ENCODE data around the gene EDIL3.
A peak's percentile ranks its signal among the peaks of the same experiment; 100 is the strongest.

EDIL3 gene

DNA sequence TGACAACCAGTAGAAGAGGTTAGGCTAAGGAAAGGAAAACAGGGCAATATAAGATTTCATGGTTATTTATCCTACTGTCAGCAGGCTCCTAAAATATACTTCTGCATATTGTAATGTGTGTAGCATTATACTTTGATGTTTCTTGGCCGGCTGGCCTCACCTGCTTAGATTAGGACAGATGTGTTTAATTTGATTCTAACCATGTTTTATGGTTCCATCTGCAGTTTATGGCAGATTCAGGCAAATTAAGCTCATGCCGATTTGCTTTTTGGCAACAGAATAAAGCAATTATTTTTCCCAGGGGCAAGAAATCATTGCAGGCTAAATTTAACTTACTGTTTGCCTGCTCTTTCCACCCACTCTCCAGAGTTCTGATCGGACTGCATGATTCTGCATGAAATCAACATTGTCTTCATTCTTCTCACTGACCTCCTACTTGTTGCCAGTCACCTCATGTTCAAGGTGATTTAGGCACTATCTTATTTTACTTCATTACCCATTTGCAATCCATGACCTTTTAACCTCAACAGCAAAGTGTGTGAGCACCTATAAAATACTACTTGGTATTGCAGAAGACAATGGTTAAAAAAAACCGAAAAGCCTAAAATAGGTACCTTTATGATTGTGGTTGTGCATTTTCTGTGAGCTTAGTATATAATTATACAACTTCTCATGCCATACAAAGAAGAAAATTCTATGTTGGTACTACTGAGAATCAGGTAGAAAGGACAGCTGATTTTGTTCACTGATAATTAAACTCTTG is 125.2 kb downstream of the EDIL3 start:
- no peak for DNase-seq (ENCODE audit: low read depth)

DNA sequence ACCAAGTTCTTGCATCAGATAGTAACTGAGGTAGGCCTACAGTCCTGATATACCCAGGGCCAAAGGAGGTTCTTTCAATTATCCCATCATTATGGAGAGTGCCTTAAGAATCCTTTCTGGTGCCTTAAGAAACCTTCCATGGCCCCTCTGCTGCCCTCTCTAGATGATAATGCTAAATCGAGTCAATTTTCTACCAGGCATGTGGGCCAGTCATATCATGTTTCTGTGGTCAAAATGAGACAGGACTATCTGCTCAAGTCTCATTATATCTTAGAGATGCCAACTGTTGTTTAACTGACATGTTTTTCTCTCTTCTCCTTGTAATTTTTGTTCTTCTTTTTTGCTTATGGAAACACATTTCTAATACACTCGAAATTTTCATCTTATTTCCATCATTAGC is 127.6 kb downstream of the EDIL3 start:
- no peak for DNase-seq (ENCODE audit: low read depth)

- no peak for DNase-seq (ENCODE audit: low read depth)
Observed at GRCh38 chr5:84255315-84255714, 129.4 kb downstream of the EDIL3 start.

- DNase-seq (ENCODE audit: low read depth), result no peak
Observed at GRCh38 chr5:84253946-84254345, 130.7 kb downstream of the EDIL3 start.

DNA sequence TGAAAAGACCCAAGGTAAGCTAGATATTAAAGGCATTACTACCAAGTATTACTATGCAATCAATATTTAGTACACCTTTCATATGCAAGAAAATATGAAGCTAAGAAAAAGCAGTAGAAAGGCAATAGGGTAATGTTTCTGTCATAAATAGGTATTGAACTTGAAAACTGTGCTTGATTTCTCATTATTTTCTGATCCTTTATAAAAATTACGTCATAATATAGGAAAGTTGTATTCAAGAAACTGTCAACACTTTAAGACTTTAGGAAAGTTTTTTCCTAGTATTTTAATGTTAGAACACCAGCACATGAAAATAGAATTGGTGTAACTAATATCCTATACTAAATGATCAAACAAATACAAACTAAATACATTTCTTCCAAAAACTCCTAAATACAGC is 133.2 kb downstream of the EDIL3 start:
- no peak for DNase-seq (ENCODE audit: low read depth)

DNA sequence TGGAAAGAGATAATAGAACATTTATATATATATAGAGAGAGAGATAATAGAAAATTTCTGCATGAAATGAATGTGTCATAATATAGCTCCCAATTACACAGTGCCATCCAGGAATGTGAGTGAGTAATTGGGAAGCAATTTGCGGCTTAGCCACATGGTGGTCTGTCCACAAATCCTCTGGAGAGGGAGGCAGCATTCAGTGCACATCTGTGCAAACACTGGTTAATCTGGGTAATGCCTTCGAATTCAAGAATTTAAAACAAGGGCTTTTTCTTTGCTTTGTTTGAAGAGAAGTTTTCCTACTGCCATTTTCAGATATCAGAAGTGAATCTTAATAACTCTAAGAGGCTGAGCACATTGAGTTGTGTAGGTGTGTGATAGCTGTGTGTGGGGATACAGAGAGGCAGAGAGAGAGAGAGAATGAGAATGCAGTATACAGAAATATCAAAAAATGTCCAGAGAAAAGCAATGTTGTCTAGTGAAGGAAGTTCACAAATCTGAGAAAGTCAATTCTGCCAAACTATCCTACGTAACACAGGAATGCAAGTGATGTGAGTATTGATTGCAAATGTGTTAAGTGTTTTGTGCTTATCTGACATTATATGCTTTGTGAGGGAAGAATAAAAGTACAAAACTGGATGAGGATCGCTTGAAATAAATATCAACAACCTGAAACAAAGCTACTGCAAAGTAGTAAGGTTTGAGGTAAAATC is 134.6 kb downstream of the EDIL3 start:
- DNase-seq (ENCODE audit: low read depth), result peak; percentile 85

- no peak for DNase-seq (ENCODE audit: low read depth)
Observed at GRCh38 chr5:84248013-84248412, 136.7 kb downstream of the EDIL3 start.

GRCh38 chr5:84242286-84242685 is 142.4 kb downstream of the EDIL3 start:
- DNase-seq (ENCODE audit: low read depth), result peak; percentile 78

- DNase-seq (ENCODE audit: low read depth), result peak; percentile 45
Observed at GRCh38 chr5:84239494-84239893, 145.2 kb downstream of the EDIL3 start.

- DNase-seq (ENCODE audit: low read depth), result no peak
Observed at GRCh38 chr5:84237126-84237525, 147.6 kb downstream of the EDIL3 start.

DNA sequence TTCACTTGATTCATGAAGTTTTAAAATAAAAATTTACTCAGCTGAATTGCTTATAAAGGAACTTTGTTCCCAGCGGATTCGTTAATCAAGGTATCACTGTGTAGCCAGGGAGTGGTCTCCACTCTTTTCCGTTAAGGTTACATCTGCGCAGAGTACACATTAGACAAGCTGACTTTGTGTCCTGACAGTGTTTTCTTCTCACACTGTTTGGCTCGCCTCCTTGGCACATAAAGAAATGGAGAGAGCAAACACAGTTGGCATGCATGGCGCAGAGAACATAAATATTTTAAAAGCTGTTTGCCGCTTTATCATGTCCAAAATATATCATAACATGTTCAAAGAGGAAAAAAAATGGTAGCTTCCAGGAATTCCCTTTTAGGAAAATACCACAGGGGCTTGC is 153.2 kb downstream of the EDIL3 start:
- no peak for DNase-seq (ENCODE audit: low read depth)

GRCh38 chr5:84229045-84229444 is 155.6 kb downstream of the EDIL3 start:
- no peak for DNase-seq (ENCODE audit: low read depth)

DNA sequence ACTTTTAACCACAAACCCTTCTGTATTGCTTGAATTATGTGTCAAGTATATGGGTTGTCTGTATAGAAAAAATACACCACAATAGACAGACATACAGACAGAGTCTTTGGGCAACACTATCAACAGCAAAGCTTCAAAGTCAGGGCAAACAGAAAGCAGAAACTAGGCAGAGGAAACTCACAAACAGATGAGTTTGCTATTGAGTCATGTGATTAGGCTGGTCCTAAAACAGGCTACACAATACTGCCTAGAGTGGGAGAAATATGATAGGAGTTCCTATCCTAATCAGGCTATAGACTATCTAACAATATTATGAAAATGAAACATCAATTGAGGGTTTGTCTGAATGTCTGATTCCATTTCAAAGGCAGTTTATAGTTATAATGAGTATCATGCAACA is 156.4 kb downstream of the EDIL3 start:
- DNase-seq (ENCODE audit: low read depth), result no peak

- DNase-seq (ENCODE audit: low read depth), result no peak
Observed at GRCh38 chr5:84227236-84227635, 157.4 kb downstream of the EDIL3 start.

GRCh38 chr5:84218546-84218945 is 166.1 kb downstream of the EDIL3 start:
- no peak for DNase-seq (ENCODE audit: low read depth)

- DNase-seq (ENCODE audit: low read depth), result no peak
Observed at GRCh38 chr5:84215521-84215920, 169.2 kb downstream of the EDIL3 start.

GRCh38 chr5:84213861-84214260 is 170.8 kb downstream of the EDIL3 start:
- DNase-seq (ENCODE audit: low read depth), result no peak

DNA sequence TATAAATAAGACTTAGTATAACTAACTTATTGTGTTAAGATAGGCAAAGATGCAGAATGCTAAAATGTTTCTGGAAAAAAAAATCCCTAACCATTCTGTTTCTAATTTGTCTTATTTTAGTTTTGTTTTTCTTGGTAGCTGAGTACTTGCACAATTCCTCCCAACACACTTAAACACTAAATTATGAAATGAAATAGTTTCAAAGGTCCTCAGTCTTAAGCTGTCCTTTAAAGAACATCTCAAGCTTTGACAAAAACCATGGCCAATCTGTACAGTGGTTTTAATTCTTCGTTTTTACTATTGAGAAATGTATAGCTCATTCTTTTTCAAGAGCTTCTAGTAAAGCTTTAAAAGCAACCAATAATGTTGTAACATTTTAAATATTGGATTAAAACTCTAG is 171.5 kb downstream of the EDIL3 start:
- no peak for DNase-seq (ENCODE audit: low read depth)

- no peak for DNase-seq (ENCODE audit: low read depth)
Observed at GRCh38 chr5:84204772-84205171, 179.9 kb downstream of the EDIL3 start.

- DNase-seq (ENCODE audit: low read depth), result no peak
Observed at GRCh38 chr5:84202136-84202535, 182.5 kb downstream of the EDIL3 start.

- DNase-seq (ENCODE audit: low read depth), result no peak
Observed at GRCh38 chr5:84197538-84197937, 187.1 kb downstream of the EDIL3 start.

DNA sequence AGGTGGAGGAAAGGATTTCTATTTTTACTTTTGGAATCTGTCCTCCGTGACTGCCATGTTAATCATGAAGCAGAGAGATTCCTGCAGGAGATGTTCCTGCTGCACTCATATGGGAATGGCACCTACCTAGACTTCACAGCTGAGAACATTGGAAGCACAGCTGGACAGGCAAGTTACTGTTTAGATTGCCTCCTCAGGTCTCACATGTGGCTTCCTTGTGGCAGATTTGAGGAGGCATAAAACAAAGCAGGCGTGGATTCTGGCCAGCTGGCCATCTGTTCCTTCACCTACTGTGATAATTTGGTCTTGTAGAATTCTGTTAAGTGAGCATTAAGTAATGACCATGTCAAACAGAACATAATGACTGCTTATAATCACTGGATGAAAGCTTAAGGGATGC is 193.4 kb downstream of the EDIL3 start:
- no peak for DNase-seq (ENCODE audit: low read depth)

GRCh38 chr5:84184857-84185256 is 199.8 kb downstream of the EDIL3 start:
- DNase-seq (ENCODE audit: low read depth), result no peak

DNA sequence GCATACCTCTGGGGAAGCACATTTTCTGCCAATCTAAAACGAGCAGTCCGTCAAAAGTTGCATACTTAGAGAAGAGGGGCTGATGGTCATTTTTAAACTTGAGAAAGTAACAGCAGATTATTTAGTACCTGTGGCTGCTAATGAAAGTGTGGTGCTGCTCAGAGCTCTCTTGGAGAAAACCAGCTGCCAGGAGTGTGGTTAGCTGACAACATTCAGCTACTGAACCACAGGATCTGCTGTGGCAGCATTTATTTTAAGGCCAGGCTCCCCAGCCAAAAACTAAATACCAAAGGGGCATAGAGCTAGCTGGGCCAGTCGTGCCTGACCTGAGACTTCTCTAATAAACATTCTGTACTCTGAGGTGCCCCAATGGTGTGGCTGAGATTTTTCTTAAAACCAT is 203.6 kb downstream of the EDIL3 start:
- DNase-seq (ENCODE audit: low read depth), result no peak
